PFSK-1 (cell line): ENCODE measurements around the gene SLC6A7.

ENCODE experiments used
- POLR2AphosphoS5 ChIP-seq: IDR thresholded peaks from 2 replicates; pipeline ENCODE4 v1.6.1; 2012; ENCODE audit warnings: low read depth, mild to moderate bottlenecking, control low read depth, low read length, moderate library complexity
- TAF1 ChIP-seq: IDR thresholded peaks from 2 replicates; pipeline ENCODE4 v1.6.1; 2012; ENCODE audit warnings: low read length, control low read depth, borderline replicate concordance; ENCODE audit not compliant: insufficient read depth
- TF ChIP-seq, protein P1 (sequence below), 2 experiments: IDR thresholded peaks; 2 replicates each; pipeline versions ENCODE4 v1.6.1 to v1.8.0; 2011 to 2012; ENCODE audit warnings: low read depth in 2 of 2, low read length in 2 of 2, control low read depth in 1 of 2, inconsistent platforms in 1 of 2, mild to moderate bottlenecking in 1 of 2, moderate library complexity in 1 of 2; ENCODE audit not compliant: insufficient read depth in 1 of 2

DNA sequence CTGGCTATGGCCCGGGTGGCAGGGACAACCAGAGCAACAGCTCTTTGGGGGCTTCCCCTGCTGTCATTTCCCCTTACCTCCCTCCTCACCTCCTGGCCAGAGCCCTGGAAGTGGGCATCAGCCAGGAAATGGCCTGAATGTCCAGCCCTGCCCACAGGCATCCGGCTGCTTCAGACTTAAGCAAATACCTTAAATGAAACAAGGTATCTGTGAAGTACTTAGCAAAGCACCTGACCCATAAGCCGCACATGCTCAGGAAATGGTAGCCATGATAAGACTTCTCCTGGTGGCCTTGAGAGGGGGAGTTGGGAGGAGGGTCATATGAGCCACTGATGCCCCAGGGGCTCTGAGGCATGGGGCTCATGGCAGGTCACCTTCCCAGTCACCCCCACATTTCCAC, 55.9 kb downstream of the SLC6A7 start:
- TF ChIP-seq POLR2AphosphoS5 (no peak), TAF1 (no peak)
- TF ChIP-seq, protein P1, sequence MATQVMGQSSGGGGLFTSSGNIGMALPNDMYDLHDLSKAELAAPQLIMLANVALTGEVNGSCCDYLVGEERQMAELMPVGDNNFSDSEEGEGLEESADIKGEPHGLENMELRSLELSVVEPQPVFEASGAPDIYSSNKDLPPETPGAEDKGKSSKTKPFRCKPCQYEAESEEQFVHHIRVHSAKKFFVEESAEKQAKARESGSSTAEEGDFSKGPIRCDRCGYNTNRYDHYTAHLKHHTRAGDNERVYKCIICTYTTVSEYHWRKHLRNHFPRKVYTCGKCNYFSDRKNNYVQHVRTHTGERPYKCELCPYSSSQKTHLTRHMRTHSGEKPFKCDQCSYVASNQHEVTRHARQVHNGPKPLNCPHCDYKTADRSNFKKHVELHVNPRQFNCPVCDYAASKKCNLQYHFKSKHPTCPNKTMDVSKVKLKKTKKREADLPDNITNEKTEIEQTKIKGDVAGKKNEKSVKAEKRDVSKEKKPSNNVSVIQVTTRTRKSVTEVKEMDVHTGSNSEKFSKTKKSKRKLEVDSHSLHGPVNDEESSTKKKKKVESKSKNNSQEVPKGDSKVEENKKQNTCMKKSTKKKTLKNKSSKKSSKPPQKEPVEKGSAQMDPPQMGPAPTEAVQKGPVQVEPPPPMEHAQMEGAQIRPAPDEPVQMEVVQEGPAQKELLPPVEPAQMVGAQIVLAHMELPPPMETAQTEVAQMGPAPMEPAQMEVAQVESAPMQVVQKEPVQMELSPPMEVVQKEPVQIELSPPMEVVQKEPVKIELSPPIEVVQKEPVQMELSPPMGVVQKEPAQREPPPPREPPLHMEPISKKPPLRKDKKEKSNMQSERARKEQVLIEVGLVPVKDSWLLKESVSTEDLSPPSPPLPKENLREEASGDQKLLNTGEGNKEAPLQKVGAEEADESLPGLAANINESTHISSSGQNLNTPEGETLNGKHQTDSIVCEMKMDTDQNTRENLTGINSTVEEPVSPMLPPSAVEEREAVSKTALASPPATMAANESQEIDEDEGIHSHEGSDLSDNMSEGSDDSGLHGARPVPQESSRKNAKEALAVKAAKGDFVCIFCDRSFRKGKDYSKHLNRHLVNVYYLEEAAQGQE (IDR thresholded peaks at IDR 0.05; ENCODE audit: insufficient read depth in 1 of 2, low read depth in 2 of 2, low read length in 2 of 2) = no peak
